ENCODE results near the gene CASQ2. TPM values are rescaled to one million over a fixed set of nuclear protein-coding genes. Genes with fewer than 3 reads are reported as not detected.

CASQ2 gene
- total and polyA plus RNA-seq, 2 of the 13 experiments (the other 11 are each of a cell fraction or from before 2014, with no cell fraction given) = not detected

- TF ChIP-seq ZNF710 (CRISPR knock-in tag; IDR thresholded peaks at IDR 0.05; ENCODE audit: borderline replicate concordance) (no peak), ZGPAT (CRISPR knock-in tag; IDR thresholded peaks at IDR 0.05) (no peak), NR2F2 (IDR thresholded peaks at IDR 0.05; ENCODE audit: borderline replicate concordance, low read depth) (no peak)
Observed at GRCh38 chr1:115705085-115705951, 63.2 kb downstream of the CASQ2 start (continued).

GRCh38 chr1:115702959-115703358 lies 65.6 kb downstream of the CASQ2 start:
- Histone ChIP-seq H3K4me2 (ENCODE audit: low read depth, low read length) (no peak overlapping the region), H3K79me2 (ENCODE audit: insufficient read depth, low read length) (no peaks in the 10 kb centered on the region), H3K9ac (ENCODE audit: insufficient read depth, low read depth, low read length) (no peak overlapping the region), H3K4me3 (replicated peaks in 1 of 3; ENCODE audit: insufficient read depth in 1 of 3, low read depth in 2 of 3, low read length in 3 of 3) (no peak overlapping the region), H4K20me1 (ENCODE audit: insufficient read depth, low read length) (no peaks in the 10 kb centered on the region), H3K27ac (ENCODE audit: extremely low read length, insufficient read depth, low read length) (no peak overlapping the region), H3K36me3 (replicated peaks in 1 of 2; ENCODE audit: control insufficient read depth in 1 of 2, insufficient read depth in 2 of 2, low read length in 2 of 2) (no peaks in the 10 kb centered on the region), H3K27me3 (ENCODE audit: control insufficient read depth in 1 of 2, insufficient read depth in 2 of 2, low read length in 2 of 2) (0 out of 5 replicates have a peak, but pooled peaks cover 0 to 2% of the 10 kb centered on the region in 2 experiments), H3K4me1 (ENCODE audit: insufficient read depth, low read length) (peaks cover 9% of the 10 kb centered on the region), H2AFZ (ENCODE audit: low read length) (no peak overlapping the region), H3K9me3 (ENCODE audit: low read length) (no peaks in the 10 kb centered on the region)
- BruUV-seq (replicated peaks) = no TSS peak
- in situ Hi-C loops (cut with HindIII; ENCODE audit: extremely low pct_ligation_motif_present, low pct_unique_long_range_greater_than_20kb) = no loop called here
- ChIA-PET POLR2A (no interaction called here), CTCF (ENCODE audit: low intra/inter-chr PET ratio, low total read pairs) (no interaction called here)
- DNase-seq (ENCODE audit: low spot score) = no peak
- 33% methylated on average over 3 of the region's 3 CpGs for WGBS (ENCODE audit: low lambda C conversion rate)
- no peak for ATAC-seq
- intact Hi-C loops (cut with micrococcal nuclease; ENCODE audit: unreplicated experiment) = no loop called here
- no peak for TF ChIP-seq KDM2A (CRISPR knock-in tag; IDR thresholded peaks at IDR 0.05; ENCODE audit: borderline replicate concordance, low read depth)
- TF ChIP-seq MAFK (conservative IDR thresholded peaks at IDR 0.05 in 1 of 2, IDR thresholded peaks at IDR 0.05 in 1 of 2; ENCODE audit: low read length in 2 of 2) = peak; percentile 74 to 85
- TF ChIP-seq MAFF (IDR thresholded peaks at IDR 0.05; ENCODE audit: low read depth, low read length) = peak; percentile 82
- TF ChIP-seq NFE2L2 (IDR thresholded peaks at IDR 0.05; ENCODE audit: low read length) = peak; percentile 41; the same call in 1 of the 2 replicates
- TF ChIP-seq TBL1XR1 (IDR thresholded peaks at IDR 0.05; ENCODE audit: borderline replicate concordance, low read length, partially characterized antibody) = no peak
- no peak for FAIRE-seq
